HK-2 (cell line): ENCODE measurements around the gene SLC25A13.

Experiments
- DNase-seq: peaks from one replicate; pipeline ENCODE4 v3.0.0-alpha.2; 2018; ENCODE audit not compliant: unreplicated experiment

The SLC25A13 gene

DNA sequence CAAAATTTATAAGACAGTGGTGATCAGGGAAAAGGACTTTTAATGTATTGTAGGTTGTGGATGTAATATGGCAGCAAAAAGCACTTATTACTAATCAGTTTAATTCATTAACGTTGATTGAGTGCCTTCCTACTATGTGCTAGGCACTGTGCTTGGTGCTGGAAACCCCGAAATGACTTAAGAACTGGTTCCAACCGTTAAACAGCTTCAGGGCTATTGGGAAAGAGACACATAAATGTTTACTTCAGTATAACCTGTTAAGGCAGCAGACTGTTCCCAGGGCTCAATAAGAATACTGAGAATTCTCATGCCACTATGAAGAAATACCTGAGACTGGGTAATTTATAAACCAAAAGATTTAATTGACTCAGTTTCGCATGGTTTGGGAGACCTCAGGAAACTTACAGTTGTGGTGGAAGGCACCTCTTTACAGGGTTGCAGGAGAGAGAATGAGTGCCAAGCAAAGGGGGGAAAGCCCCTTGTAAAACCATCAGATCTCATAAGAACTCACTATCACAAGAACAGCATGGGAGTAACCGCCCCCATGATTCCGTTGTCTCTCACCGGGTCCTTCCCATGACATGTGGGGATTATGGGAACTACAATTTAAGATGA lies 1.1 kb upstream of the SLC25A13 start:
- DNase-seq, result no peak

DNA sequence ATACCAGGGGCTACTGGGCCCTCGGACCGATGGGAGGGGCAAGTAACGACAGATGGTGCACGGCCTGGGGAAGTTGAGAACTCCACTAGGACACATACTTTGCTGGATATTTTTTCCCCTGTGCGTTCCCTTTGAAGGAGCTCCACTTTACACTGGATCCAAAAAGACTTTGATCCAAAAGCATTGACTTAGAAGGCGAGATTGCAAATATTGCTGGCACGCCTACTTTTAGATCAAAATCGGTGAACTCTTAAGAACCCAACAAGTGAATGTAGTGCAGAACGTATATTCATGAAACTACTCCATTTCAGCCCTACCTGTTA lies 436 bp upstream of the SLC25A13 start:
- DNase-seq, result no peak

DNA sequence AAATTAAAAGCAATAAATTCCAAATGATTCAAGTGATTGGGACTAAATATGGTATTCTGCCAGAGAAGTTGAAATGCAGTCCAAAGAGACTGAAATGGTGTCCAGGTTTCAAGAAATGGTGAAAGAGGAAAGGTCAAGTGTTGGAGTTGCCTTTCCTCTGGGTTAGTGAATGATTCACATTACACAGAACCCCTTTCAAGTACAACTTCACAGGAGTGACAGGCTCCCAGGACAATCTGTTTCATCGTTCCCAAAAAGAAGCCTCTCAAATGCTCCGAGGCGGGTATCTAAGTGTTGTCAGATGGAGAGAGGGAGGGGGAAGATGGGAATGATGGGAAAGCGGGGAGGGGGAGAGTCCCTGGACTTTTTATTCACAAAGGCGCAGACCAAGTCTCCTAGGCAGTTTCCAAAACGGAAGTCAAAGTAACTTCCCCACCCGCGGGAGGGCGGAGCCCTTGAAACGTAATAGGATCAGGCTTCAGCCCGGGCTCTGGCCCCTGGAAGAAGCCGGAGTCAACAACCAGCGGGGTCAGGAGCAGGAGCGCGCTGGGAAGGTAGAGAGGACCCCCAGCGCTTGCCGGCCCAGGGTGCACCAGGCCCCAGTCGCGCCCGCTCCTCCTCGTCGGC lies 754 bp downstream of the SLC25A13 start:
- peak; percentile 80 for DNase-seq

DNA sequence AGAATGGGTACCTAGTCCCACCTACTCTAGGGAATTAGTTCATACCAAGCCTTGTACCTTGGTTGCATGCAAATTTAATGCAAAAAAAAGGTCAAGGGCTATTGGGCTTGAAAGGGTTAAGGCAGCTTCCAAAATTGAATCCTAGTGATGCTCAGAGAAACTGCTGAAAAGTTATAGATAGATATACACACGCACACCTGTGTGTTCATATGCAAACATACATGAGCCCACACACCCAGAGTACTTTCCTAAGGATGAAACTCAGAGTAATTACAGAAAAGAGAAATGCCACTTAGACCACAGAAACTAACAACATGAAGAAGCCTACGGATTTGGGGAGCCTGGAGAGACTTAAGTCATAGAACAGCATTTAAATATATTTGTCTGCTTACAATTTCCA lies 1.5 kb downstream of the SLC25A13 start:
- no peak for DNase-seq

DNA sequence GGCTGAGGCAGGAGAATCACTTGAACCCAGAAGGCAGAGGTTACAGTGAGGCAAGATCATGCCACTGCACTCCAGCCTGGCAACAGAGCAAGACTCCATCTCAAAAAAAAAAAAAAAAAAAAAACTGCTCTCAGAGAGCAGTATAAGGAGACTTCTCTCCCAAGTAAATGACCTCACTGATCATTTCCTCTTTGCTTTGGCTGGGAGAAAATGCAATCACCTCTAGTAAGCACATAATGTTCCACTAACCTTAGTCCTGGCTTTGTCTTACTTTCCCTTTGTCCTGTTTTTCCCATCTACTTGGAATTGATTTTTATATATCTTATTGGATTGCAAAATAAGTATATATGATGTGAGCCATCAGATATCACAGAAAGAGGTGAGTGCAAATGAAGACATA lies 2.5 kb downstream of the SLC25A13 start:
- no peak for DNase-seq

DNA sequence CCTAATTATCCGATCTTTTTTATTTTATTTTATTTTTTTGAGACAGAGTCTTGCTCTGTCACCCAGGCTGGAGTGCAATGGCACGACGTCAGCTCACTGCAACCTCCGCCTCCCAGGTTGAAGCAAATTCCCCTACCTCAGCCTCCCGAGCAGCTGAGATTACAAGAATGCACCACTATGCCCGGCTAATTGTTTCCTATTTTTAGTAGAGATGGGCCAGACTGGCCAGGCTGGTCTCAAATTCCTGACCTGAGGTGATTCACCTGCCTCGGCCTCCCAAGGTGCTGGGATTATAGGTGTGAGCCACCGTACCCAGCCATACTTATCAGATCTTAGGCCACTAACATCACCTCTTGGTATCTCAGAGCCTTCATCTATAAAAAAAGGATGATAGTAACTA lies 4.9 kb downstream of the SLC25A13 start:
- DNase-seq, result no peak

DNA sequence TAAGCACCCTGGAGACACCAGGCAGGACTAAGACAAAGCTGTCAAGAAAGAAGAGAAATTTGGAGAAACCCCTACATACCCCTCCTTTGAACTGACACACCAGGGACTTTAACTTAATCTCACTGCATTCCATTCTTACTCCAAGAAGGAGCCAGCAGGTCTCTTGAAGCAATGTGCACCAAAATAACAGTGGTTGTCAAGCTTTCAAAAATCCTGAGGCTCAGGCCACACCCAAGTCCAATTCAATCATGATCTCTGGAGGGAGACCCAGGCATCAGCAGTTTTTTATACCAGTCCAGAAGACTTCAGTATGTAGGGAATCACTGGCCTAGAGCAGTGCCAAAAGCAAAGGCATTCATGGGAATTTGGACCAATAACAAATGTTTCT lies 6.8 kb downstream of the SLC25A13 start:
- DNase-seq, result no peak

DNA sequence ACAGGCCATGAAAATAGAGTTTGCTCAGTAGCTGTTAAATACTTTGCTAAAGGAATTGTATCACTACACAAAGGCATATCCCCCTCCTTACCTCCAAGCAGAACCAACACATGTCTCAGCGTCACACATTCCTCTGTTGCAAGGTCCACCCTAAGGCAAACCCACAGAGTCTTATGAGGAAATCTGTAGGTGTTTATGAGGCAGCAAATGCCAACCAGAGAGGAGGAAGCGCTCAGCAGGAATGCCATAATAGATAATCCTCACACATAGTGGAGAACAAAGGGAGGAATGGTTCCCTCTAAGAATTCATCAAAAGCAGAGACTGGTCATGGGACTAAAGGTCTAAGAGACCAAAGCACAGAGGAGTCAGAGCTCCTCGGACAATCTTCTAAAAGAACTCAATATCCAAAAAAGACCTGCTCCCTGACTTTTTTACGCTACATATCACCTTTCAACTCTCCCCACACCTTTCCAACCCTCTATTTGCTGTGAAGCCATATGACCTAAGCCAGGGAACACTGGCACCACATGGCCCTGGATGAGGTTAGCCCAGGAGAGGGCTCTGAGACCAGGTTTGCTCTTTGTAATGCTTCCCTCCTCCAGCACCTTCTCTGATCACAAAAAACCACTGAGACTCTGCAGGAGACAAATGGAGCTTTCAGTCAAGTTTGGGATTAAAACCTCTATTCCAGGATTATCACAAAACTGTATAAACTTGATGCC lies 7.3 kb downstream of the SLC25A13 start:
- DNase-seq, result peak; percentile 27

DNA sequence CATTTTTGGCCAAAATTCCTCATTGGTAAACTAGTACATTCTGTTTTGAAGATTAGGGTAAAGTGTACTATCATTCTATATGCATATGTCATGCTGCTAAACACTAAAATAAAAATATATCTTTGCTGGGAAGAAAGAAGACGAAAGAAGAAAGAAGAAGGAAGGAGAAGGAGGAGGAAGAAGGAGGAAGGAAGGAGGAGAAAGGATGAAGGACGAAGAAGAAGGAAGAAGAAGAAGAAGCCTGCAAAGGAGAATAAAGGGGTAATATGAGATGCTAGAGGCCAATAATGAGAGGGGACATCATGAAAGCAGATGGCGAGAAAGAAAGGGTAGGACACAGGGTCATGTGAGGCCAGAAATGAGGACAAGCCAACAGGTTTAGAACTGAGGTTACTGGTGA lies 8.0 kb downstream of the SLC25A13 start:
- DNase-seq, result no peak

DNA sequence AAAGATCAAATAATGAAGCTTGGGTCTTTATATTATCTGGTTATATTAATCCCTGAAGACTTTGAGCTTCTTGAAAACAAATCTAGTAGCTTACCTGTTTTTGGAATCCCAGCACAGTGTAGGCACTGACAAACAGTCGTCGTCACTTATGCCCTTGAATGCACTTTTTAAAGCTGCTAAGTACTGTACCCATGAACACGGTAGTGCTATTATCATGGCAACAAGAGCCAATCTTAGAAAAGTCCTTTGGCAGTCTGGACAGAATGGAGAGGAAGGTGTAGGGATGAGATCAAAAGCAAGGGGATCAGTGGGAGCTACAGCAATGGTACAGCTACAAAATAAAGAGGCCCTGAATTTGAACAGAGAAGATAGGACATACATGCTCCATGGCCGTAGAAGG lies 9.4 kb downstream of the SLC25A13 start:
- no peak for DNase-seq

DNA sequence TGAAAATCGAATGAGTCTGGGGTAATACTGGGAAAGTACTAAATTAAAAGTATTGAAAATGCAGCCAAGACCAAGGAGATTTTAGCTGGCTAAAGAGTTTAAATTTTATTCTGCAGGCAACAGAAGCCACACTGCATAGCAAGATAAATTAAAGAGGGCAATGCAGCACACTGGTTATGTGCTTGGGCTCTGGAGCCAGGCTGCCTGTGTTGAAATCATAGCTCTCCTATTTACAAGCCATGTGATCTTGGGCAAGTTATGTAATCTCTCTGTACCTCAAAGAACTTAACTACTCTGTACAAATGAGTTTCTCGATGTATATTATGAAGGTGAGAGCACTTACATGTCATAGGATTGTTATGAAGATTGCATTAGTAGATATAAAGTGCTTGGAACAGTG lies 9.9 kb downstream of the SLC25A13 start:
- DNase-seq, result no peak

DNA sequence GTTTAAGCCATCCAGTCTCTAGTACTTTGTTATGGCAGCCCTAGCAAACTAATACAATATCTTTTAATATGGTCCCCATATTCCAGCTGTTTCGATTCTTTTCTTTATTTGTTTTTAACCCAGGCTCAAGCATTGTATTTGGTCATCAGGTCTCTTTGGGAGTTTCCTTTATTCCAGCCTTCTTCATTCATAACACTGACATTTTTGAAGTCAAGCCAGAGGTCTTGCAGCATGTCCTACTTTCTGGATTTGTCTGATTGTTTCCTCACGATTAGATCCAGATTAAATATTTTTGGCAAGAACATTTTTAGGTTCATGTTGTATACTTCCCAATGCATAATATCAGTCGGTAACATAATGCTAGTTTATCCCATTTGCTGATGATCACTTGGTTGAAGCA lies 11.8 kb downstream of the SLC25A13 start:
- no peak for DNase-seq

DNA sequence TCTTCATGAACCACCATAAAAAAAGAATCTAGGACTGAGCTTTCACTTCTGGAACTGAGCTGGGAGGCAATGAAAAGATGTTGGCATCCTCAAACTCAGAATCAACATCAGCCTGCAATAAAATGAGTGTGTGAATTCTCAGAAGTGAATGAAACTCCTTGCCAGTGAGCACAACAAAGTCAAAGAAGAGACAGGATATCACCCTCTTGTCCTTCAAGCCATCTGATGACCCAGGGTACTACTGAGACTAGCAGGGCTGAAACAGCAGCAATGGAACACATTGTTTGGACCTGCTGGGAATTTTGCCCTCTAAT lies 13.0 kb downstream of the SLC25A13 start:
- no peak for DNase-seq

DNA sequence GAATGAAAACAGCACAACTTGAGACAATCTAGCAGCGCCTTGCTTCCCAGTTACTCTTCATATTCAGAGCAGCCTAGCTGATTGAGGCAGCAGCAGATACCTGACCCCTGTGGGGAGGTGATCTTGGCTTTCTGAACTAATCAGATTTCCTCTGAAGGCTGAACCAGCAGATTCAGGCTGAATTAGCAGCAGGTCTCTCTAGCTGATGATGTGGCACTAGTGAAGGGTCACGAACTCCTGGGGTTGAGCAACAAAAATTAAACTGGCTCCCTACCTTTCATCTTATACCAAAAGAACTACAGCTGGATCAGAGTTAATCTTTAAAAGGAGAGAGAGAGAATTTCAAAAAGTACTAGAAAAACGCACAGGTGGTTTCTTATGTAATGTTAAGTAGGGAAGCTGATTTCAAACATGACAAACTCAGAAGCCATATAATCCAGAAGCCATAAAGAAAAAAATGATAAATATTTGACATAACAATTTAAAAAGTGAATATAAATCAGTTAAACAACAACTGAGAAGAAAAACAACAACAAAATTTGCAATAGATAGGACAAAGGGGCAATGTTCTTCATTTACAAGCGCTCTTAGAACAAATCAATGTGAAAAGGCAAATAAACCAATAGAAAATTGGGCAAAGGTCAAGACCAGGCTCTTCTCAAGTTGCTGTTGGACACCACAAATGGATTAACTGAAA lies 13.5 kb downstream of the SLC25A13 start:
- no peak for DNase-seq

DNA sequence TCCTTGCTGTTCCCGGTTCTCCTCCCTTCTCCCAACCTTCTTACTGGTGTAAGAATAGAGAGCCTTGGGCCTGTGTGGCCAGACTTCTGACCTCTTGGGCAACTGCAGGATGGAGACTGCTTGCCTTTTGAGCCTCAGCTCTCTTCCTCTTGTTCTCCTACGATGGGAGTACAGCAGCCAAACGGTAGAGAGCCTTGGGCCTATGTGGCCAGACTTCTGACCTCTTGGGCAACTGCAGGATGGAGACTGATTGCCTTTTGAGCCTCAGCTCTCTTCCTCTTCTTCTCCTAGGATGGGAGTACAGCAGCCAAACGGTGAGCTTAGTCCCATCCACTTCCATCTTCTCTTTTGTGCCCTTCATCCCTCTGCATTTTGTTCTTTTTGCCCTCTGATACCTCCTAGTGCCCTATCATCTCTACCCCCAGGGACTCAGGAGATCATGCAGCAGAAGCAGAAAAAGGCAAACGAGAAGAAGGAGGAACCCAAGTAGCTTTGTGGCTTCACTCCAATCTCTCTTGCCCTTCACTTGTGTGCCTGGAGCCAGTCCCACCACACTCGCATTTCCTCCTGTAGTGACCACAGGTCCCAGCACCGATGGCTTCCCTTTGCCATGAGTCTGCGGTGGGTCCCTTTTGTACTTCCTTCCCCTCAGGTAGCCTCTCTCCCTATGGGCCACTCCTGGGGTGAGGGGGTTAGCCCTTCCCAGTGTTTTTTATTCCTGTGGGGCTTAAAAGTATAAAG lies 15.3 kb downstream of the SLC25A13 start:
- no peak for DNase-seq

DNA sequence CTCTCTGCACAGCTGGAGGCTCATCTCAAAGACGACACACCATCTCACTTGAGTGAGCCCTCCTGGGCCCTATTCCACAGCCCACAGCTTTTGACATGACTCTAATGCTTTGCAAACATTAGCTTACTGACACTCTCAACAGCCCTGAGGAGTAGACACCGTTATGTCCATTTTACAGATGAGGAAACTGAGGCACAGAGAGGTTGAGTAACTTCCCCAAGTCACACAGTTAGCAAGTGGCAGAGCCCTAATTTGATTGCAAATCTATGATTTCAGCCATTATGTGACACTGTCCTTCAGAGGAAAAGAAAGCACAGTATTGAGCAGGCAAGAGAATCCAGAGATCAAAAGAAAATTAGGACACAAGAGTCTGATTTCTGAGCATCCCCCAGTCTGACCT lies 16.0 kb downstream of the SLC25A13 start:
- DNase-seq, result no peak

DNA sequence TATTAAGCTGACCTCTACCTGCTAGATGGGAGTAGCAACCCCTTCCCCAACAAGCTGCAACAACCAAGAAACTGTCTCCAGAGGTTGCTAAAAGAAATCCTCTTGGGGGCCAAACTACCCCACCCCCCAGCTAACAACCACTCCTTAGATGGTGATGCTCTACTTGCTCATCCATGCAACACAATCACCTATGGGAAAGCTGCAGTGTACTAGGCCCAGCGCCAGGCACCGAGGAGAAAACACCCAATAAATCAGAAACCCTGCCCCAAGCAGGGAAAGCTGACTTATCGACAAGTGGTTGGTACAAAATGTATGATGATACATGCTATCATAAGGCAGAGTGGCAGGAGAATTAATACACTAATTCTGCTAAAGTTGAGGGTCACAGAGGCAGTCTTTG lies 17.3 kb downstream of the SLC25A13 start:
- peak; percentile 55 for DNase-seq

DNA sequence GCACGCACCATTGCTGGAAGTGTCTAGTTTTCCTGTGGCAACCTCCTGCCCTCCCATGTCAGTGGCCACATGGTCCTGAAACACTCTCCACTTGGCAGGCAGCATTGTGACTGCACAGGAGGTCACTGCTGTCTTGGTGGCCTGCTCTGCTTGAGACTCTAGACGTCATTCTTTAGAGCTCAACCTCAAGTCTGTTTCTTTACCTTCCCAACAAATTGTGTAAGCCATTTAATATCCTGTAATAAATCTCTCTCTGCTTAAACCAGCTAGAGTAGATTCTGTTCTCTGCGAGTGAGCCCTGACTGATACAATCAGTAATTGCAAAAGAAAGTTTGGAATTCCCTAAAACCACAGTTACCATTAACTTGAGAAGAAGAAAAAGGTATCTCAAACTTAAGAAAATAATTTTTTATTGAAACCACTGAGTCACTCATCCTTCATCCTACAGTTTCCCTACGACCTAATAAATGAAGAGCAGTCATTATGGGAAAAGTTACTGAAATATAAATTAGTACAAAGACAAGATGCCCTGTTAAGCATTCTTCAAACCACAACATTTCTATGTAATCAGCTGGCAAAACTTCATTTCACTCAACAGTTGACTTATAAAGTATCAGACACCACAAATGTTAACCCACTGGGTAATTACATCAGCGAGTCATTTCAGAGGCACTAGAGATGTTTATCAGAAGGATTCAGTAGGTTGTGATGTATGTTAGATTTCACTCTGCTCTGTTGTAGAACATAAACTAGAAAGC lies 18.0 kb downstream of the SLC25A13 start:
- DNase-seq, result peak; percentile 53

DNA sequence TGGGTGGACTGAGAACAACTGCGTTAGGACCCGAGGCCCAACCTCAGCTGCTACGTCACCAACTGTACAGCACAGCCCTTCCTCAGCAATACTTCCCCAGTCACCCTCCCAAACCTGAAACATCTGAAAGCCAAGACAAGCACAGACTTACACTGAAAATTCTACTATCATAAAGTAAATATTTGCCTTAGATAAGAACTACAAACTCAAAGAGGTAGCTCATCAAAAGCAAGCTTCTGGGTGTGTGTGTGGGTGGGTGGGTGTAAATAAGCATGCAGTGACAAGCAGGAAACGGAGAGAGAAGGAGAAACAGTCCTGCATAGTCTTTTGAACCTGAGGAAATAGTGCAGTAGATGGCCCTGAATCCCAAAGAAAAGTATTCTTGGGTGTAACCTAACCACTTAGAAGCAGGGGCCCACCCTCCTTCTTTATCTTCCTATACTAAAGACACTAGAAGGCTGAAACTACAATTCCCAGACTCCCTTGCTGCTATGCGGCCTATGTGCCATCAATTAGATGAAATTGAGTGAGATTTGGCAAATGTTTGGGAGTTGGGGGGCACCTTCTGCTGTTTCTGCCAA lies 18.7 kb downstream of the SLC25A13 start:
- no peak for DNase-seq

DNA sequence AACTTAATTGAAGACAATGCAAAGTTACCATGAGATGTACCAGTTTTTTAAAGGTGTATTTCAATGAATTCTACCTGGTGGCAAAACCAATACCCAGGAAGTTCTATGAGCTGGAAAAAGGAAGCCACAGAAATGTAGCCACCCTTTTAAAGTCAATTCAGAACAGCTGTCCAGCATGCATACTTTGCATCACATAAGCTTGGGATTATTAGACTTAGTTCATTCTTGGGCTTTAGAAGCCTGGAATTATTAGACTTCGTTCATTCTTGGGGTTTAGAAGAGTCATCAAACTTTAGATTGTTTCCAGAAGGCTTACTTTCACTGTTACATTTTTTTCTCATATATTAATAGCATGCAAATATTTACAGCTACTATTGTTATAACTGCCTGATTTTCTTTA lies 20.9 kb downstream of the SLC25A13 start:
- no peak for DNase-seq

DNA sequence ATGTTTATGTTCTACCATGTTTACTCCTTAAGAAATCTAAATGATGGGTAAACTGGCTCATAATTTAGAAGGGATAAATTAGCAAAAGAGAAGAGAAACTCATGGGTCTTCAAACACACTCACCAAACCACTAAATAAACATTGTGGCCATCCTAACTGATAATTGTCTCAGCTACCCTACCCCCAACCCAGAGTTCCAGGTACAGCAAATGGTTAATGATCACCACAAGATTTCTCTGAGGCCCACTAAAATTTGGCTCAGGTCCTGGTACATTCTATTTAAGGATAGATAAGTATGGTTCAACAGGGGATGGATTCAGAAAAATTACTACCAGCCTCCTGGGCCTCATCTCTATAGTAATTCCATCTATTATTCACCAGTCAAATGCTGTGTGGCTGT lies 21.4 kb downstream of the SLC25A13 start:
- DNase-seq, result peak; percentile 19
